ENCODE results near the gene RASAL3.

DNA sequence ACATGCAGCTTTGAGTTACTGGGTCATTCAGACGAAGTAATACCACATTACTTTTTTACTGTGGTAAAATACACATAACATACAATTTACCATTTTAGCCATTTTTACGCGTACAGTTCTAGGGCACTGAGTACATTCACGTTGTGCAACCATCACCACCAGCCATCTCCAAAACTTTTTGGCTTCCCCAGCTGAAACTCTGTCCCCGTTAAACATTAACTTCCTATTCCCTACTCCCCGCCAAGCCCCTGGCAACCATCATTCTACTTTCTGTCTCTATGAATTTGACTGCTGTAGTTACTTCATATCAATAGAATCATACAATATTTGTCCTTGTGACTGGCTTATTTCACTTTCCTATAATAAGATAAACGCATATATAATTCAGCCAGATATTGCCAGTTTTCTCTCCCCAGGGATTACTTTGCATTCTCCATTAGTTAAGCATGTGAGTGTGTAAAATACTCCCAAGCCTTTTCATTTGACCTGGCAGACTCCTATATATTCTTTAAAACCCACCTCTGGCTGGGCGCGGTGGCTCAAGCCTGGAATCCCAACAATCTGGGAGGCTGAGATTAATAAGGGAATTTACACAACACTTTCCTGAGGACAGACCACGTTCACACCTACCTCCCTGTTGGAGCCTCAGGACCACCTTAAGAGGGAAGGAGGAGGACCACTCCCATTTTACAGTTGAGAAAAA is 34.0 kb upstream of the RASAL3 start:
- TF ChIP-seq, protein P1, sequence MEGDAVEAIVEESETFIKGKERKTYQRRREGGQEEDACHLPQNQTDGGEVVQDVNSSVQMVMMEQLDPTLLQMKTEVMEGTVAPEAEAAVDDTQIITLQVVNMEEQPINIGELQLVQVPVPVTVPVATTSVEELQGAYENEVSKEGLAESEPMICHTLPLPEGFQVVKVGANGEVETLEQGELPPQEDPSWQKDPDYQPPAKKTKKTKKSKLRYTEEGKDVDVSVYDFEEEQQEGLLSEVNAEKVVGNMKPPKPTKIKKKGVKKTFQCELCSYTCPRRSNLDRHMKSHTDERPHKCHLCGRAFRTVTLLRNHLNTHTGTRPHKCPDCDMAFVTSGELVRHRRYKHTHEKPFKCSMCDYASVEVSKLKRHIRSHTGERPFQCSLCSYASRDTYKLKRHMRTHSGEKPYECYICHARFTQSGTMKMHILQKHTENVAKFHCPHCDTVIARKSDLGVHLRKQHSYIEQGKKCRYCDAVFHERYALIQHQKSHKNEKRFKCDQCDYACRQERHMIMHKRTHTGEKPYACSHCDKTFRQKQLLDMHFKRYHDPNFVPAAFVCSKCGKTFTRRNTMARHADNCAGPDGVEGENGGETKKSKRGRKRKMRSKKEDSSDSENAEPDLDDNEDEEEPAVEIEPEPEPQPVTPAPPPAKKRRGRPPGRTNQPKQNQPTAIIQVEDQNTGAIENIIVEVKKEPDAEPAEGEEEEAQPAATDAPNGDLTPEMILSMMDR (IDR thresholded peaks at IDR 0.05; ENCODE audit: insufficient read depth, low read depth, low read length), result no peak
- no peak for TF ChIP-seq EZH2 (IDR thresholded peaks at IDR 0.05; ENCODE audit: insufficient read depth, low read length)
